Stomach (tissue), 9 donors: ENCODE data around the gene ETV6. TPM values are rescaled to one million over a fixed set of nuclear protein-coding genes. Genes with fewer than 3 reads are reported as not detected.

Experiments
- DNase-seq, 2 donors: peaks; one replicate each; pipeline versions ENCODE4 v3.0.0 to v3.0.0-alpha.2; 2013 to 2019
- H3K27ac ChIP-seq, 5 donors: fragments of 200-600 bp in 4 of 5; sonication (generic) in 4 of 5; one replicate each; pipeline ENCODE4 v1.5.1; 2013 to 2019; ENCODE audit warnings: mild to moderate bottlenecking in 1 of 5, moderate library complexity in 1 of 5
- H3K27me3 ChIP-seq, 3 donors: fragments of 200-600 bp; sonication (generic); one replicate each; pipeline ENCODE4 v1.5.1; 2017 to 2019; ENCODE audit warnings: mixed run types in 1 of 3
- H3K36me3 ChIP-seq, 4 donors: fragments of 200-600 bp; sonication (generic); 1 replicate in 3 of 4; 2 replicates in 1 of 4; pipeline ENCODE4 v1.5.1; 2016 to 2019
- H3K4me1 ChIP-seq, 4 donors: fragments of 200-600 bp; sonication (generic); one replicate each; pipeline ENCODE4 v1.5.1; 2016 to 2019
- H3K4me3 ChIP-seq, 4 donors: fragments of 200-600 bp; sonication (generic) in 3 of 4; one replicate each; pipeline ENCODE4 v1.5.1; 2016 to 2019; ENCODE audit warnings: mild to moderate bottlenecking in 1 of 4
- H3K9me3 ChIP-seq, 4 donors: fragments of 200-600 bp; sonication (generic); one replicate each; pipeline ENCODE4 v1.5.1; 2016 to 2019
- CTCF ChIP-seq, 7 experiments: fragments of 450-650 bp in 4 of 7; fragments of 200-600 bp in 3 of 7; sonication (generic) in 3 of 7; IDR thresholded peaks; one replicate each; pipeline ENCODE4 v1.5.1; 2016 to 2019; ENCODE audit warnings: antibody characterized with exemption in 7 of 7, control low read depth in 2 of 7, mild to moderate bottlenecking in 1 of 7
- EP300 ChIP-seq: sonication (generic); formaldehyde crosslinking; IDR thresholded peaks from one replicate; pipeline ENCODE4 v1.6.1; 2017; ENCODE audit warnings: antibody characterized with exemption
- POLR2A ChIP-seq, 4 donors: fragments of 450-650 bp; IDR thresholded peaks; one replicate each; pipeline ENCODE4 v1.6.1; 2016; ENCODE audit warnings: antibody characterized with exemption in 4 of 4, control low read depth in 2 of 4, mild to moderate bottlenecking in 1 of 4, moderate library complexity in 1 of 4
- POLR2AphosphoS5 ChIP-seq, 3 donors: sonication (generic); formaldehyde crosslinking; IDR thresholded peaks; one replicate each; pipeline ENCODE4 v1.6.1; 2016; ENCODE audit warnings: antibody characterized with exemption in 3 of 3
- WGBS, 5 donors: extraction: QIAGEN DNeasy Blood & Tissue Kit in 3 of 5; methylation state at CpG; one replicate each; pipeline versions ENCODE4 v1.1.5 to v1.1.7; 2013 to 2018; 5-methylcytosine and 5-hydroxymethylcytosine counted together
- intact Hi-C: fragments of 100-400 bp; cut with DNase I; formaldehyde crosslinking; loops from one replicate; pipeline ENCODE4 v1.15.1; 2023; ENCODE audit warnings: low total_unique reads
- polyA plus RNA-seq, 3 donors: library from polyadenylated mRNA; stranded (reverse); fragments of 200-250 nt; gene quantifications; one replicate each; pipeline ENCODE4 v1.2.3, GENCODE V29; 2013
- total RNA-seq, 5 donors: library from RNA; depleted of rRNA; stranded (reverse); fragments of >200 nt; gene quantifications; one replicate each; pipeline versions ENCODE4 v1.1.0 to v1.2.3, GENCODE V29; 2014 to 2016
- donor health status: healthy with polysubstance abuse.
- donor health status: Bipolar disorder and iron deficiency.
- donor health status: healthy.

ETV6 gene
- total and polyA plus RNA-seq, 8 donors: 4.1 to 60.3 (median 13.4) TPM

- no peaks in the 10 kb centered on the region for H3K36me3 ChIP-seq
- no peak overlapping the region for H3K4me3 ChIP-seq
- TF ChIP-seq POLR2A (IDR thresholded peaks at IDR 0.05): no peak
- no peak for TF ChIP-seq CTCF (IDR thresholded peaks at IDR 0.05)
- TF ChIP-seq POLR2AphosphoS5 (IDR thresholded peaks at IDR 0.05): no peak
- no peak for TF ChIP-seq EP300
- no peaks in the 10 kb centered on the region for H3K9me3 ChIP-seq
- no peaks in the 10 kb centered on the region for H3K27me3 ChIP-seq
- 69 to 88% (median 79%) methylated on average over 4 of the region's 4 CpGs for WGBS, 5 donors
- H3K4me1 ChIP-seq: peaks cover 43 to 98% (median 61%) of the 10 kb centered on the region in 4 donors
- DNase-seq: no peak
- intact Hi-C loops: no loop called here
- H3K27ac ChIP-seq: peak overlapping the region in 4 of 5 donors; percentile 76 to 88 (median 87)
Observed at GRCh38 chr12:11767029-11767724, 117.7 kb downstream of the ETV6 start.

- intact Hi-C loops: no loop called here
- Histone ChIP-seq H3K9me3 (no peaks in the 10 kb centered on the region), H3K27ac (peak overlapping the region in 4 of 5 donors; percentile 9 to 88 (median 87)), H3K4me3 (no peak overlapping the region), H3K27me3 (no peaks in the 10 kb centered on the region), H3K36me3 (no peaks in the 10 kb centered on the region), H3K4me1 (peaks cover 38 to 98% (median 54%) of the 10 kb centered on the region in 4 donors)
- no peak for DNase-seq
- WGBS, 5 donors: 61 to 71% (median 65%) methylated on average over 3 of the region's 3 CpGs
- TF ChIP-seq CTCF (IDR thresholded peaks at IDR 0.05) (no peak), EP300 (no peak), POLR2AphosphoS5 (IDR thresholded peaks at IDR 0.05) (no peak), POLR2A (IDR thresholded peaks at IDR 0.05) (no peak)
Observed at GRCh38 chr12:11767798-11768197, 118.3 kb downstream of the ETV6 start.

GRCh38 chr12:11768233-11768965 lies 118.9 kb downstream of the ETV6 start:
- TF ChIP-seq EP300 (no peak), POLR2A (IDR thresholded peaks at IDR 0.05) (no peak), POLR2AphosphoS5 (IDR thresholded peaks at IDR 0.05) (no peak), CTCF (IDR thresholded peaks at IDR 0.05) (no peak)
- Histone ChIP-seq H3K27me3 (no peaks in the 10 kb centered on the region), H3K27ac (peak overlapping the region in 4 of 5 donors; percentile 9 to 88 (median 60)), H3K4me3 (no peak overlapping the region), H3K9me3 (no peaks in the 10 kb centered on the region), H3K36me3 (no peaks in the 10 kb centered on the region), H3K4me1 (peaks cover 33 to 93% (median 50%) of the 10 kb centered on the region in 4 donors)
- intact Hi-C loops: no loop called here
- WGBS, 5 donors: 37 to 68% (median 51%) methylated on average over 5 of the region's 5 CpGs
- DNase-seq: no peak

GRCh38 chr12:11769723-11770514 lies 120.4 kb downstream of the ETV6 start:
- Histone ChIP-seq H3K4me1 (peaks cover 35 to 93% (median 52%) of the 10 kb centered on the region in 4 donors), H3K27ac (peak overlapping the region in 1 of 5 donors; percentile 14), H3K36me3 (no peaks in the 10 kb centered on the region), H3K4me3 (no peak overlapping the region), H3K27me3 (no peaks in the 10 kb centered on the region), H3K9me3 (no peaks in the 10 kb centered on the region)
- no peak for TF ChIP-seq POLR2A (IDR thresholded peaks at IDR 0.05)
- TF ChIP-seq EP300: no peak
- no peak for TF ChIP-seq POLR2AphosphoS5 (IDR thresholded peaks at IDR 0.05)
- no peak for TF ChIP-seq CTCF (IDR thresholded peaks at IDR 0.05)
- DNase-seq: no peak
- WGBS, 5 donors: 79 to 91% (median 86%) methylated on average over 12 of the region's 12 CpGs
- intact Hi-C loops: no loop called here
